OCI-LY7 (cell line): ENCODE measurements around the gene MCF2L2. TPM values are rescaled to one million over a fixed set of nuclear protein-coding genes. Genes with fewer than 3 reads are reported as not detected.

ENCODE experiments used
- BruUV-seq: library from RNA; stranded (reverse); fragments of 400-500 nt; replicated peaks from 2 replicates; lab custom pipeline; 2021; lab: Mats Ljungman, UMichigan
- CTCF ChIA-PET: fragments of 300-600 bp; sonication (Branson Sonifier 250); formaldehyde crosslinking; loops from one replicate; lab custom pipeline; 2022; ENCODE audit warnings: antibody characterized with exemption; ENCODE audit not compliant: unreplicated experiment; lab: Charles Lee
- POLR2A ChIA-PET: fragments of 300-600 bp; sonication (Branson Sonifier 250); formaldehyde crosslinking; loops from one replicate; lab custom pipeline; 2022; ENCODE audit warnings: antibody characterized with exemption; lab: Charles Lee
- DNase-seq: peaks from one replicate; pipeline ENCODE4 v3.0.0-alpha.2; 2015; ENCODE audit warnings: low spot score
- H2AFZ ChIP-seq: fragments of 200-600 bp; sonication (generic), shearing (Covaris generic); 2 replicates; pipeline ENCODE4 v1.6.1; 2014; ENCODE audit warnings: mild to moderate bottlenecking, antibody characterized with exemption, low read length, moderate library complexity
- H3K27ac ChIP-seq: fragments of 200-600 bp; sonication (generic); 2 replicates; pipeline ENCODE4 v1.5.1; 2014; ENCODE audit warnings: mixed run types, low read depth, mild to moderate bottlenecking, moderate library complexity, low read length, inconsistent platforms; ENCODE audit not compliant: poor library complexity, severe bottlenecking
- H3K36me3 ChIP-seq: fragments of 200-600 bp; sonication (generic); 2 replicates; pipeline ENCODE4 v1.6.1; 2014; ENCODE audit warnings: mild to moderate bottlenecking, antibody characterized with exemption, low read length, moderate library complexity, mixed read lengths; ENCODE audit not compliant: insufficient read depth
- H3K4me1 ChIP-seq: fragments of 200-600 bp; sonication (generic); 2 replicates; pipeline ENCODE4 v1.5.1; 2014; ENCODE audit warnings: mild to moderate bottlenecking, low read length; ENCODE audit not compliant: insufficient read depth, poor library complexity, severe bottlenecking
- H3K4me2 ChIP-seq: fragments of 200-600 bp; sonication (generic); 2 replicates; pipeline ENCODE4 v1.6.1; 2014; ENCODE audit warnings: mild to moderate bottlenecking, low read length
- H3K4me3 ChIP-seq: fragments of 200-600 bp; sonication (generic); 2 replicates; pipeline ENCODE4 v1.5.1; 2014; ENCODE audit warnings: mild to moderate bottlenecking, low read depth, low read length; ENCODE audit not compliant: poor library complexity, severe bottlenecking
- H3K79me2 ChIP-seq: fragments of 200-600 bp; sonication (generic); 2 replicates; pipeline ENCODE4 v1.6.1; 2016; ENCODE audit warnings: low read depth, mild to moderate bottlenecking, low read length, moderate library complexity, mixed read lengths; ENCODE audit not compliant: insufficient read depth
- H3K9me2 ChIP-seq: fragments of 200-600 bp; sonication (generic); 2 replicates; pipeline ENCODE4 v1.6.1; 2016; ENCODE audit warnings: mild to moderate bottlenecking, low read length, mixed read lengths; ENCODE audit not compliant: insufficient read depth
- H3K9me3 ChIP-seq: fragments of 200-600 bp; sonication (generic); 2 replicates; pipeline ENCODE4 v1.6.1; 2014; ENCODE audit warnings: mild to moderate bottlenecking, mixed run types, low read length, mixed read lengths
- H4K20me1 ChIP-seq: fragments of 200-600 bp; sonication (generic); 2 replicates; pipeline ENCODE4 v1.6.1; 2014; ENCODE audit warnings: mild to moderate bottlenecking, antibody characterized with exemption, low read length, moderate library complexity, mixed read lengths; ENCODE audit not compliant: insufficient read depth
- EZH2phosphoT487 ChIP-seq: fragments of 200-600 bp; sonication (generic); IDR thresholded peaks from 2 replicates; pipeline ENCODE4 v1.6.1; 2018; ENCODE audit warnings: low read depth, borderline replicate concordance, mild to moderate bottlenecking, mixed run types, antibody characterized with exemption, low read length, moderate library complexity, mixed read lengths
- intact Hi-C: fragments of 100-400 bp; cut with micrococcal nuclease; formaldehyde crosslinking; loops from one replicate; pipeline ENCODE4 v1.10.0; 2022; ENCODE audit not compliant: unreplicated experiment
- total RNA-seq, 2 experiments: library from RNA; depleted of rRNA in 1 of 2; stranded (reverse); fragments of >200 nt in 1 of 2; shearing (Covaris generic) in 1 of 2; gene quantifications; 2 replicates each; pipeline ENCODE4 v1.2.3, GENCODE V29; 2014 to 2022
- TF ChIP-seq, protein P1 (sequence below): fragments of 200-600 bp; sonication (generic); conservative IDR thresholded peaks from 2 replicates; pipeline ENCODE4 v1.5.1; 2014; ENCODE audit warnings: mild to moderate bottlenecking, antibody characterized with exemption, low read length, moderate library complexity, mixed read lengths

MCF2L2 gene
- total RNA-seq, 2 experiments from 2014 or later = 6.6 to 8.0 TPM

DNA sequence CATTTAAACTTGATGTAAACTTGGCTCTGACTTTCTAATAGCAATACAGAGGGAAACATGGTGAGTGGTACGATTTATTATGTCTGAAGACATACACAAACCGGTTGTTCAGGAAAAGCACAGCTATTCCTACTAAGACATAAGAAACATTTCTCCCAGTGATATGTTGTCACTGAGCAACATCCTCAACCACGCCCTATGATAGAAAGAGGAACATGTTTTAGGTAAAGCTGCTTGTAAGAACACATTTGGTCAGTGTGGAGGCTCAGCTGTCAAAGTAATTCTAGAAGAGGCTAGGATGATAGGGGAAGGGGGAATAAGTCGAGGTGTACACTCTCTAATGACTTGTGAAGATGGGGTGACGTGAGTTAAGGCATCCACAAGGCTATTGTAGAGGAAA, 218.1 kb downstream of the MCF2L2 start:
- H3K9me2 ChIP-seq = no peaks in the 10 kb centered on the region
- H3K27ac ChIP-seq = no peak overlapping the region
- ChIA-PET CTCF (no interaction called here), POLR2A (interaction anchor here (0.5 kb wide), 2 partner anchors 322 to 352 kb away, joined by 3 read pairs; no protein-coding TSS in a partner anchor)
- H3K4me3 ChIP-seq = no peak overlapping the region
- no peak for DNase-seq
- H4K20me1 ChIP-seq = no peaks in the 10 kb centered on the region
- no peak overlapping the region for H2AFZ ChIP-seq
- peaks cover 8% of the 10 kb centered on the region for H3K4me1 ChIP-seq
- intact Hi-C loops = no loop called here
- H3K9me3 ChIP-seq = no peaks in the 10 kb centered on the region
- BruUV-seq = no TSS peak
- no peaks in the 10 kb centered on the region for H3K79me2 ChIP-seq
- TF ChIP-seq EZH2phosphoT487 = no peak
- no peaks in the 10 kb centered on the region for H3K36me3 ChIP-seq
- H3K4me2 ChIP-seq = no peak overlapping the region

DNA sequence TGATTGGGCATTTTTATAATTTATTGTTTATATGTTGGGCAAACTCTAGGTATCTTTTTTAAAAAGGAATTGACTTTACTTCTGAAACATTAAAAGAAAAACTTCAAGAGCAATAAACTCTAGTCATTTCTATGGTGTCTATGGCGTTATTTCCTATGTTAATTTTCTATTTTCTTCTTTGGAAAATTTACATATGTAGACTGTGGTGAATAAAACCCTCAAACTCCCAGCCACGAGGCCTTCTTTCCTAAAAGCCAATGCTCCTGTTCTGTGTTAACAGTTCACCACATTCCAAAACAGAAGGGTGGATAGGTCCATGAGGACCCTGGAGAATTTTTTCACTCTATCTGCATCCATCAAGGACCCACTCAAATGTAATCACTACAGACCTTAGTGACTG, 219.6 kb downstream of the MCF2L2 start:
- no peak for TF ChIP-seq EZH2phosphoT487
- TF ChIP-seq, protein P1, sequence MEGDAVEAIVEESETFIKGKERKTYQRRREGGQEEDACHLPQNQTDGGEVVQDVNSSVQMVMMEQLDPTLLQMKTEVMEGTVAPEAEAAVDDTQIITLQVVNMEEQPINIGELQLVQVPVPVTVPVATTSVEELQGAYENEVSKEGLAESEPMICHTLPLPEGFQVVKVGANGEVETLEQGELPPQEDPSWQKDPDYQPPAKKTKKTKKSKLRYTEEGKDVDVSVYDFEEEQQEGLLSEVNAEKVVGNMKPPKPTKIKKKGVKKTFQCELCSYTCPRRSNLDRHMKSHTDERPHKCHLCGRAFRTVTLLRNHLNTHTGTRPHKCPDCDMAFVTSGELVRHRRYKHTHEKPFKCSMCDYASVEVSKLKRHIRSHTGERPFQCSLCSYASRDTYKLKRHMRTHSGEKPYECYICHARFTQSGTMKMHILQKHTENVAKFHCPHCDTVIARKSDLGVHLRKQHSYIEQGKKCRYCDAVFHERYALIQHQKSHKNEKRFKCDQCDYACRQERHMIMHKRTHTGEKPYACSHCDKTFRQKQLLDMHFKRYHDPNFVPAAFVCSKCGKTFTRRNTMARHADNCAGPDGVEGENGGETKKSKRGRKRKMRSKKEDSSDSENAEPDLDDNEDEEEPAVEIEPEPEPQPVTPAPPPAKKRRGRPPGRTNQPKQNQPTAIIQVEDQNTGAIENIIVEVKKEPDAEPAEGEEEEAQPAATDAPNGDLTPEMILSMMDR = no peak

DNA sequence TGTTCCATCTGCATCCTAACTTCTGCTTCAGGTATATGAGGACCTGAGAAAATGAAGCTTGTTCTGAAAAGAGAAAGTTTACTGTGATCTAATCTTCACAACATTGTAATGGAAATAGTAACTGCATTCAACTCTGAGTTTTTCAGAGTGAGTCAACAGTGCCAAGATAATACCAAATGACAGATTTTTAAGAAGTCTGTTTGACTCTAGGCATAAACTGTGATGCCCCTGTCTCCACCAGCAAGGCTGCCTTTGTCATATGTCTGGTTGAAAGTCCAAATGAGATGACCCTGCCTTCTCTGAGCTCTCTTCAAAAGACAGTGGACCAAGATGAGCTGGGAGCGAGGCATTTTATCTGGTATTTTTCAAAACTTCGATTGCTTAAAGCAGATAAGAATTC, 220.2 kb downstream of the MCF2L2 start:
- ChIA-PET CTCF (no interaction called here), POLR2A (interaction anchor here (0.6 to 0.8 kb wide), 2 partner anchors 58 to 74 kb away, joined by 3 to 4 read pairs; no protein-coding TSS in a partner anchor)
- Histone ChIP-seq H3K9me2 (no peaks in the 10 kb centered on the region), H3K79me2 (no peaks in the 10 kb centered on the region), H3K4me3 (no peak overlapping the region), H3K4me2 (no peak overlapping the region), H2AFZ (no peak overlapping the region), H3K27ac (no peak overlapping the region), H3K4me1 (no peaks in the 10 kb centered on the region), H3K36me3 (no peaks in the 10 kb centered on the region), H4K20me1 (no peaks in the 10 kb centered on the region), H3K9me3 (no peaks in the 10 kb centered on the region)
- intact Hi-C loops = no loop called here
- TF ChIP-seq, protein P1 = no peak
- no peak for TF ChIP-seq EZH2phosphoT487
- DNase-seq = no peak
- BruUV-seq = no TSS peak

More for the DNA sequence above, 219.6 kb downstream of the MCF2L2 start:
- Histone ChIP-seq H3K9me2 (no peaks in the 10 kb centered on the region), H3K36me3 (no peaks in the 10 kb centered on the region), H3K9me3 (no peaks in the 10 kb centered on the region), H3K4me1 (peaks cover 2% of the 10 kb centered on the region), H3K4me3 (no peak overlapping the region), H4K20me1 (no peaks in the 10 kb centered on the region), H3K4me2 (no peak overlapping the region), H3K27ac (no peak overlapping the region), H3K79me2 (no peaks in the 10 kb centered on the region), H2AFZ (no peak overlapping the region)
- ChIA-PET CTCF (no interaction called here), POLR2A (interaction anchor here (0.8 kb wide), 1 partner anchor 74 kb away, joined by 3 read pairs; no protein-coding TSS in a partner anchor)
- no peak for DNase-seq
- intact Hi-C loops = no loop called here
- BruUV-seq = no TSS peak
